HG03060 (cell line): ENCODE results near the gene WFDC2.
"Not testable (repeated sequence)": the region's sequence is repeated elsewhere in the genome, so short reads cannot be mapped to it uniquely, and the experiment has no call there.

Source experiments
- ATAC-seq: cut with Tn5 transposase; IDR thresholded peaks from one replicate; pipeline ENCODE4 v1.9.1; 2021; ENCODE audit warnings: low read depth, moderate number of reproducible peaks; ENCODE audit not compliant: unreplicated experiment

Gene WFDC2

DNA sequence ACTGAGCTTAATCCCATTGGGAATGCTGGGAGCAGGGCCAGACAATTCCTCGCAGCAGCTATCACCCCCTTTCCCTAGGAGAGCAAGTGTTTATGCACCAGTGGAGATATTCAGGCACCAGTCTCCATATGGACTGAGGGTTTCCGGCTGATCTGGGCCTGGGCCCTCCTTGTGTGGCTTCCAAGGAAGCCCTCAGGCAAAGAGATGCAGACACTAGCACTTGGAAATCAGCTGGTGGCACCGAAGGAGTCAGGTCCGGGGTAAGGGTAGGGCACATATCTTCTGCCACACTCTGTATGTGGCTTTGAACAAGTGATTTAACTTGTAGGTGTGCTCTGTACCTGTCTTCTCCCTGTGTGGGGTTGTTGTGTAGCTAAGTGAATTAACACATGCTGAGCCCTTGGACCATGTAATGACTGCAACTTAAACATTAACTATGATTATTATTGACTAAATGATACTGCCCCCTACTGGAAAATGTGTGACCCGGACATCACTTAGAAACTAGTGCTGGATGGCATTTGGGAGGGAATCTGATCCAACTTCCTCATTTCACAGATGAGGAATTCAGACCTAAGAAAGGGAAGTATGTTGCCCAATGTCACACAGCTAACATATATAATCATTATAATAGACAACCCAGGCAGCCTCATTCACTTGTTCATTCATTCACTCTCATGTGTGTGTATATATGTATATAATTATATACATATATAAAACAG lies 19.3 kb upstream of the WFDC2 start:
- no peak for ATAC-seq

DNA sequence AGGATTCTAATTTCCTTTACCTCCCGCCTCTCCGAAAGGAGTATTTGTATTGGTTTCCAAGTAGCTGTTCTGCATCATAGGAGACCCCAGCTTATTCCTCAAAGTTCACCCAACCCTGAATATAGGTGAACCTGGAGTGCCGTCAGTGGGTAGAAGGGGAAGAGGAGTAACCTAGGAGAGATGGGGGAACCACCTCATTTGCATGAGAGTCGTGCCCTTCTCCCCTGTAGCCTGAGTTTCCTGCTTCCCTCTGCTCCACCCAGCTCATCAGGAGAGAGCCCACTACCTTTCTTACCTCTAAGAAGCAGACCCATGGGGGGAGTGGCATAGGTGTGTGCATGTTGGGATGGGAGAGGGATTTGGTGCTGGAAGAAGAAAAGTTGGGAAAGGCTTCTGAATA lies 17.3 kb upstream of the WFDC2 start:
- ATAC-seq, result no peak

DNA sequence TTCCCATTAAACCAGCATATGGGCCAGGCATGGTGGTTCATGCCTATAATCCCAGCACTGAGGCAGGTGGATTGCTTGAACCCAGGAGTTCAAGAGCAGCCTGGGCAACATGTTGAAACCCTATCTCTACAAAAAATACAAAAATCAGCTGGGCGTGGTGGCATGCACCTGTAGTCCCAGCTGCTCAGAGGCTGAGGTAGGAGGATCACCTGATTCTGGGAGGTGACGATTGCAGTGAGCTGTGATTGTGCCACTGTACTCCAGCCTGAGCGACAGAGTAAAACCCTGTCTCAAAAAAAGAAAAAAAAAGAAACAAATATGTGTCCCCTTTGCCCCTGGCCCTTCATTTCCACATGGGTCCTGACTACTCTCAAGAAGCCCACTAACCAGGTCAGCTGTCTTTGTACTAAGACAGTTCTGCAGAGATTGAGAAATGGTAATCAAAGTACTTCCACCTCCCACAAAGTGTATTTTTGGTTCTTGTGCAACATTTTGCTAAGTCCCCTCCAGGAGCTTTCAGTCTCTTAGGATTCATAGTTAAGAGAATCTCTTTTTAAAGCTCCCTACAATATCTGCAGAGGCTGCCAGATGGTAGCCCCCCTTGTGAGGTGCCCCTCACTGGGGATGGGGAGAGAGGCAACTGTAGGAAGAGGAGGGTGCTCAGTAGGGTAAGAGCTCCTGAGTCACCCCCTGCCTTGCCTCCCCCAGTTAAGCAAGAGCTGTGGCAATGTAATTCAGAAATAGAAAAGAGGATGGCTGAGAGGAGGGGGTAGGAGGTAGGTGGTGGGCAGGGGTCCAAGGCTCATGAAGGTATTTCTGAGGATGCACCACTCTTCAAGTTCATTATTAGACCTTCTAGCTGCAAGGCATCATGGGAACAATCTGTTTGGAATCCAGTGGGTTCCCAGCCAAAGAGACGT lies 16.5 kb upstream of the WFDC2 start:
- no peak for ATAC-seq

DNA sequence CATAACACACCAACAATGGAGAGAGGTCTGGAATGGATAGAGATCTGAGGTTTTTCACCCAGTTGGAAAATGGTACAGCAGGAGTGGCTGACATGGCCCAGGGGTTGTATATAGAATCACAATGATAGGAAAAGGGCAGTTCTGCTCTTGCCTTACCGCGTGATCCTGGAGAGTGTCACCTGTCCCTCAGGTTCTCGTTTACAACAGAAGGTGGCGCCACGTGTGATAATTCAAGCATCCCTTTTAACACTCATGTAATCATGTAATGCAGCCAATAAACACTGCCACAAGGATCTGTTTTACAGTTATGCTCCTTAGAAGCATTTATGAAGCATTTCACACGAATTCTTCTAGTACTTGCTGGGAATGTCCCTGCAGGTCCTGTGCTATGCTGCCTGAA lies 12.9 kb upstream of the WFDC2 start:
- ATAC-seq, result no peak

DNA sequence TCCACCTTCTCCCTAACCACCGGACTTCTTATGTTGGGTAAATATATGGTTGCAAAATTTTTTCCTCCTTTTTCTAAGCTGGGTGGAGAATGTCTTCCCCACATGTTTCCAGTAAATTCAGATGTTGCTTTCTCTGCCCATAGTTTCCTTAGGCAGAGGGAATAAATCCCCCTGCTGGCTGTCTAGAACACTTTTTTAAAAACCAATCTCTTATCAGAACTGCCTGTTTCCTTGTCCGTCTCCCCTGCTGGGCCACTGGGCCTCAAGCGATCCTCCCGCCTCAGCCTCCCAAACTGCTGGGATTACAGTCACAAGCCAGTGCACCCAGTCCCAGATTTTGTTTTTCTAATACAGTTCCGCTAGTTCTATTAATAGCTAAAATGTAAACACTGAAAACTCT lies 9.9 kb upstream of the WFDC2 start:
- no peak for ATAC-seq

DNA sequence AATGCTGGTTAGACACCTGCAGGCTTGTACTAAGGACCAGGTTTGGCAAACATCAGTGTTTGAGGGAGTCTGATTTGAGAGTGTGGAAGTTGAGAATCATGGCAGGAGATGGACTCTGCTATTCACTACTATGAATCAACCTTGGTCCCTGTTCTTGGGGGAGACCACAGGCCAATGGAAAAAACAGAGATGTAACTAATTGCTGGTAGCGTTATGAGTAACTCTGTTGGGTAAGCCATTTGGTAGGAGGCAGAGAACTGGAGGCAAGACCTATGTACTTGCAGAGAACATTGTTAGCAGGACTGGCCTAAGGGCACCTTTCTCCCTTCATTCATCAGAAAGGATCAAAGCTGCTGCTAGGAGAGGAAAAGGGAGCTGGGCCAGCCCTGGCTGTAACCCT lies 8.3 kb upstream of the WFDC2 start:
- ATAC-seq, result no peak

DNA sequence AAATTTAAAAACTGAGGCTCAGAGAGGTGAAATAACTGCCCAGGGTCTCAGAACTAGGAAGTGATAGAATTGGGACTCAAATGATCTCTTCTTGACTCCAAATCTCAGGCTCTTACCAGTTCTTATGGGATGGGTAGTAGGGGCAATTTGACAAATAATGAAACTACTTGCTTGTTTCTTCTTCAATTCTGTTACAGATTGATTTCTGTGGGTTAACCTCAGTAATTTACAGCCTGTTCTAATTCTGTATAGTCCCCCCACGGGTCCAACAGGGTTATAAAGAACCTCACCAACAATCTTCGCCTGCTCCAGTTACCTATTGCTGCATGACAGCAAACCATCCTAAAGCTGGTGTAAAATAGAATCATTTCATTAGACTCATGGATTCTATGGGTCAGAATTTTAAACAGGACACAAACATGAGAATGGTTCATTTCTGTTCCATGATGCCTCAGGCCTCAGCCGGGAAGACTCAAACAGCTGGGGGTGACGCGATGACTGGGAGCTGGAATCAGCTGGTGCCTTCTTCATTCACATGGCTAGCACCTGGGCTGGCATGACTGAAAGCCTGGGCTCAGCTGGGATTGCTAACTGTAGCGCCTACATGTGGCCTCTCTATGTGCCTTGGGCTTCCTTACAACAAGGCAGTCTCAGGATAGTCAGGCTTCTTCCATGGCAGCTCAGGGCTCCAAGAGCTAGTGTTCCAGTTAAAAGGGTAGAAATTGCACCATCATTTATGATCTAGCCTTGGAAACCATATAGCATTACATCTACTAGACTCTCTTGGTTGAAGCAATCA lies 6.6 kb upstream of the WFDC2 start:
- ATAC-seq, result no peak

DNA sequence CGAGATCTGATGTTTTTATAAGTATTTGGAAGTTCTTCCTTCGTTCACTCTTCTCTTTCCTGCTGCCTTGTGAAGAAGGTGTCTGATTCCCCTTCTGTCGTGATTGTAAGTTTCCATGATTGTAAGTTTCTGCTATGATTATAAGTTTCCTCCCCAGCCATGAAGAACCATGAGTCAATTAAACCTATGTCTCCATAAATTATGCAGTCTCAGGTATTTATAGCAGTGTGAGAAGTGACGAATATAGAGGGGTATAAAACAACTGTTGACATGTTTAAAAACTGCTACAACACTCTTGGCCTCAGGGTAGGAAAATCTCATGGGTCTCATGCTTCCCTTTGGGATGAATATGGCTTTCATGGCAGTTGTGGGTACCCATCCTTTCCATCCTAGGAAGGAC lies 5.8 kb upstream of the WFDC2 start:
- no peak for ATAC-seq

DNA sequence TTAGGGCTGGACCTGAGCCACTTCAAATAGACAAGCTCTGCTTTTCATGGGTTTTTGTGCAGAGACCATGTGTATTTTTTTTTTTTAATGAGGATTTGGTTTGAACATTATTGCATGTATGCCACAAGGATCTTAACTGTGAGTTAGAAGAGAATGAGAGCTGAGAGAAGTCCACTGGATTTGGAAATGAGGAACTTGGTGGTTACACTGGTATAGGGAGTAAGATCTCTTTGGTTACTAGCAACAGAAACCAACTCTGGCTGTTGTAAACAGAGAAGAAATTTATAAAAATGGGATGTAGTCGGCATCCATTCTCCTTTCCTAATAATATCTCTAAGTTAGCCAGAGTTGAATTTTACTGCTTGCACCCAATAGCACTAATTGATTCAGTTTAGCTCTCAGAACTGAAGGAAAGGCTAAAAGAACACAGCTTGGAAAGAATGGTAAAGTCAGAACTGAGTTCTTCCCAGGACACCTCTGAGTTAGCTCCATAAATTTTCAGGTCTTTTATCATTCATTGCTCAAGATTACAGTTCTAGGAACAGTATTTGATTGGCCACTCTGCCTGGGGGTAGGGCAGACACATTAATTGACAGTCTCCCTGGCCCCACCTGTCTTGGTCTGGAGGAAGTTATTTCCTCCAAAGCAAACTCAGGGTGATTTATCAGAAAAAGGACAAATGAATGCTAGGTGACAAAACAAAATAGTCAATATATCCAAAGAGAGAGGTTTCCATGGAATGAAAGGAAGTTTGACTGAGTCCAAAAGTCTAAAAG lies 3.9 kb upstream of the WFDC2 start:
- ATAC-seq, result no peak

DNA sequence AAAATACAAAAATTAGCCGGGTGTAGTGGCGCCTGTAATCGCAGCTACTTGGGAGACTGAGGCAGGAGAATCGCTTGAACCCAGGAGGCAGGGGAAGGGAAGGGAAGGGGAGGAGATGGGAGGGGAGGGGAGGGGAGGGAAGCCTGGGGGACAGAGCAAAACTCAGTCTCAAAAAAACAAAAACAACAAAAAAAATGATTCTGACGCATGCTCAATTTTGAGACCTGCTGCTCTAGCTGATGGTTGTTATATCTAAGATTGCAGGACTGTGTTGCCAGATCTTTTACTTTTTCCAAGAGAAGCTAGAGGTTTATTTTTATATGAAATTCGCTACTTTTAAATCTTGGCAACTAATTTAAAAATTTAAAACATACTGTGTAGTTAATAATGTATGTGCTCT lies 2.4 kb upstream of the WFDC2 start:
- ATAC-seq, result no peak

DNA sequence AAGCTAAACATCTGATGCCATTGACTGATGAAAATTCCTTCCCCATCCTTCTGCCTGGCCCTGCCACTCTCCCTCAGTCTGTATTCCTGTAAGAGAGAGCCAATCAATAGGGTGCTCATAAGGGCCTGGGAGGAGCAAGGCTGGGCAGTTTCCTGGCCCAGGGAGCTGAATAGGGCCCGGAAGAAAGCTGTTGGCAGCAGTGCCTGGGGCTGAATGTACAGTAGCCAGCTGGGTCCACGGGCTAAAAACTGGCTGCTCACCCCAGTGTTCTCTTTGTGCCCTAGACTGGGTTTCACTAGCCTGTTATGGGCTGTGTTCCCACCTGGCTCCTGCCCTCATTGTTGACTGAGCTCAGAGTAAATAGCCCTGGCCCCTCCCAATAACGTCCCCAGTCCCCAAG lies 1.7 kb upstream of the WFDC2 start:
- ATAC-seq, result no peak

DNA sequence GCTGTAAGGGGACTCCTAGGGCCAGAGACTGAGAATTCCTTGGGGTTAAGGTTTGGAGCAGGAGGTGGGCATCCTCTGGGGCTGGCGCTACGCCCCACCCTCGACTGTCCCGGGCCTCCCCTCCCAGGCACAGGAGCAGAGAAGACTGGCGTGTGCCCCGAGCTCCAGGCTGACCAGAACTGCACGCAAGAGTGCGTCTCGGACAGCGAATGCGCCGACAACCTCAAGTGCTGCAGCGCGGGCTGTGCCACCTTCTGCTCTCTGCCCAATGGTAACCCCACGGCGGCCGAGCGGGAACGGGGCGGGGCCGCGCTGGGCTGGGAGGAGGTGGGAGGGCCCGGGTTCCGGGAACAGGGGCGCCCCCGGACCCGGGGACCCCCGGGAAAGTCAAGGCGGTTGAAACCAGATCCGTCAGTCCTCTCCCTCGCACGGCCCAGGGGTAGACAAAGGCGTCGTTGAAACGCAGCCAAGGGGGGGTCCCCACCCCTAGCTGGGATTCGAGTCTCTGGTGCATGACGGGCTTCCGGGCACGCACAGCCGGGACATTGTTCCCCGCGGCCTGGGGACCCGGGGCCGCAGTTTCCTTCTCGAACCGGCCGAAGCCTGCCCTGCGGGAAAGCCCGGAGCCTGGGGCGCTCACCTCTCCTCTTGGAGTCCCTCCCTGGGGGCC lies 844 bp downstream of the WFDC2 start:
- no peak for ATAC-seq

DNA sequence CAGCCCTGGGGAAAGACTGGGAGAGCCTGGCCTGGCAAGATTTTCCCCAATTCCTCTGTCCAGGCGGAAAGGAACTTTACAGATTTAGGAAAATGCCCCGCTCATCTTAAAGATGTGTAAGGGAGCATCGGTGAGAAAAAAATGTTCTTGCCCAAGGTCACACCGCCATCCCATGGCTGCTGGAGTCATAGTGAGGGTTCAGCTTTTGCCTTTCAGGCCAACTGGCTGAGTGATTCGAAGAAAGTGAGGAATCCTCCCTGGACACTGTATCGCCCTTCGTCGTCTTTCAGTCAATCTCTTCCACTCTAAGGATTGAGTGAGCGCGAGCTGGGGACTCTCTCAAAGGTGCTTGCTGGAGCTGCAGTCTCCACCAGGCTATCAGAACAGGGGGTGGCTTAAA lies 1.4 kb downstream of the WFDC2 start:
- ATAC-seq, result no peak

DNA sequence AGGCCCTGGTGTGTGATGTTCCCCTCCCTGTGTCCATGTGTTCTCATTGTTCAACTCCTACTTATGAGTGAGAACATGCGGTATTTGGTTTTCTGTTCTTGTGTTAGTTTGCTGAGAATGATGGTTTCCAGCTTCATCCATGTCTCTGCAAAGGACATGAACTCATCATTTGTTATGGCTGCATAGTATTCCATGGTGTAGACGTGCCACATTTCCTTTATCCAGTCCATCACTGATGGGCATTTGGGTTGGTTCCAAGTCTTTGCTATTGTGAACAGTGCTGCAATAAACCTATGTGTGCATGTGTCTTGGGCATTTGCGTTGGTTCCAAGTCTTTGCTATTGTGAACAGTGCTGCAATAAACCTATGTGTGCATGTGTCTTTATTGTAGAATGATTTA lies 2.7 kb downstream of the WFDC2 start:
- ATAC-seq, result not testable (repeated sequence)

DNA sequence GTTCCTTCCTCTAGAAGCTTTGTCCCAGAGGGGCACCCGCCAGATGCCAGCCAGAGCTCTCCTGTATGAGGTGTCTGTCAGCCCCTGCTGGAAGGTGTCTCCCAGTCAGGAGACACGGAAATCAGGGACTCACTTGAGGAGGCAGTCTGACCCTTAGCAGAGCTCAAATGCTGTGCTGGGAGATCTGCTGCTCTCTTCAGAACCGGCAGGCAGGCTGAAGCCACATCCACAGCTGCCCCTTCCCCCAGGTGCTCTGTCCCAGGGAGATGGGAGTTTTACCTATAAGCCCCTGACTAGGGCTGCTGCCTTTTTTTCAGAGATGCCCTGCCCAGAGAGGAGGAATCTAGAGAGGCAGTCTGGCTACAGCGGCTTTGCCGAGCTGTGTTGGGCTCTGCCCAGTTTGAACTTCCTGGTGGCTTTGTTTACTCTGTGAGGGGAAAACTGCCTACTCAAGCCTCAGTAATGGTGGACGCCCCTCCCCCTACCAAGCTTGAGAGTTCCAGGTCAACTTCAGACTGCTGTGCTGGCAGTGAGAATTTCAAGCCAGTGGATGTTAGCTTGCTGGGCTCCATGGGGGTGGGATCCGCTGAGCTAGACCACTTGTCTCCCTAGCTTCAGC lies 8.1 kb downstream of the WFDC2 start:
- ATAC-seq, result not testable (repeated sequence)

DNA sequence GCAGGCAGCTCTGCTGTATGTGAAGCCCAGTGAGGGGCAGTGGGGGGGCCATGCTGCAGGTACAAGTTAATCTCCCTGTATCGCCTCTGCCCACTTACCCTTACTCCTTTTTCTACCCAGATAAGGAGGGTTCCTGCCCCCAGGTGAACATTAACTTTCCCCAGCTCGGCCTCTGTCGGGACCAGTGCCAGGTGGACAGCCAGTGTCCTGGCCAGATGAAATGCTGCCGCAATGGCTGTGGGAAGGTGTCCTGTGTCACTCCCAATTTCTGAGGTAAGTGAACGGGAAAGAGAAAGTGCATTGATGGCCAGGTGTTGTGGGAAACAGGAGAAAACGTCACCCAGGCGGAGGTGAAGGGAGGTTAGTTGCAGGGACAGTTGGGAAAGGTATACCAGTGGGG lies 10.3 kb downstream of the WFDC2 start:
- no peak for ATAC-seq

DNA sequence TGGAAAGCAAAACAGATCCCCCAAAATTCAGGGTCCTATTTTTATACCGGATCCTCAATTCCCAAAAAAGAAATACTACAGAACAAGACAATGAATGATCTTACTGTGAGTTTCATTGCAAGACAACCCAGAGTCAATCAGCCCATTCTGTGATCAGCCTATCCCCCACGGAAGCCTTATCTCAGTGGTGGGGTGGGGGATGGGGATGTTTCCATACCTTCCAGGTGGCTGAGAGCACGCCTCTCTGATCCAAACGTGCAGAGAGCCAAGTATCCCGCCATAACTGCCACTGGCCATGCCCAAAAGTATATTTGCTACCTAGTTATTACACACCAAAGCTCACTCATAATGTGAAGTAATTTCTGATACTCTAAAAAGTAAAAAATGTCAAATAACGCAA lies 15.1 kb downstream of the WFDC2 start:
- no peak for ATAC-seq

DNA sequence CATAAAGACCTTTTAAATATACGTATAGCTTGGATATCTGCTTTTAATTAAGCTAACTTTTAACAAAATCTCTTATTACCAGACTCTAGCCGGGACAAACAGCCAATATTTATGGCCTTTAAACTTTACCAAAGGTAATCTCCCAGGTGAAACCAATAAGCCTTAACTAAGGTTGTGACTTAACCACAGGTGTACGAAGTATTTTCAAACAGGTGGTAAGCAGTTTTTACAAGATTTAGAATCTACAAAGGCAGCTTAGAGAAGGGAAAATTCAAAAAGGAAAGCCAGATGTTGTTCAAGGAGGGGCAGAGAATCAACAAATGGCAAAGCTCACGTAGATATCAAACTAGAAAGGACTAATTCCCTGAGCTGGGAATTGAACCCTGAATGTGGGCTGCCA lies 15.8 kb downstream of the WFDC2 start:
- no peak for ATAC-seq

DNA sequence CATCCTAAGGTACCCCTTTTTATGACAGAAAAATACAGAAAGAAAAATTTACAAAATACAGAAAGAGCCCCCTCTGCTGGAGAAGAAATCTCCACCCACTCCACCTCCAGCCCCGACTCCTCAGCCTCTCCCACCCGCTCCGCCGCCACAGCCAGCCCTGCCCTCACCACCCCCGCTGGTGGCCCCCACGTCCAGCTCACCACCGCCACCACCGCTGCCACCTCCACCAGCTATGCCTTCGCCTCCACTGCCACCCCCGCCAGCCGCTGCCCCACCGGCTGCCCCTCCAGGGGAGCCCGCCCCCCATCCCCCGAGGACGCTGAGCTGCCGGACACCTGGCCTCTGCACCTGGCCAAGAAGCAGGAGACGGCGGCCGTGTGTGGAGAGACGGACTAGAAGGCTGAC lies 17.7 kb downstream of the WFDC2 start:
- ATAC-seq, result no peak
